Nephron (organoid): ENCODE results near the gene TRIM42.

Experiments used
- H3K27ac Mint-ChIP-seq, 3 experiments: 2 replicates each; pipeline ENCODE4 v1.8.0; 2020; ENCODE audit warnings: mixed read lengths in 3 of 3, mild to moderate bottlenecking in 2 of 3, moderate library complexity in 1 of 3
- H3K27me3 Mint-ChIP-seq: 2 replicates; pipeline ENCODE4 v1.8.0; 2021; ENCODE audit warnings: low read depth, mild to moderate bottlenecking, moderate library complexity, mixed read lengths
- H3K36me3 Mint-ChIP-seq: 2 replicates; pipeline ENCODE4 v1.8.0; 2020; ENCODE audit warnings: low read depth, mixed read lengths
- H3K4me1 Mint-ChIP-seq: 2 replicates; pipeline ENCODE4 v1.8.0; 2020; ENCODE audit warnings: mixed read lengths
- H3K4me3 Mint-ChIP-seq, 3 experiments: 2 replicates each; pipeline ENCODE4 v1.8.0; 2020; ENCODE audit warnings: mild to moderate bottlenecking in 3 of 3, mixed read lengths in 3 of 3, moderate library complexity in 2 of 3
- H3K9me3 Mint-ChIP-seq: 2 replicates; pipeline ENCODE4 v1.8.0; 2020; ENCODE audit warnings: mixed read lengths
- TF ChIP-seq, protein P1 (sequence below), 3 experiments: fragments of 200-600 bp; sonication (generic); IDR thresholded peaks; one replicate each; pipeline ENCODE4 v1.5.0; 2021; ENCODE audit warnings: antibody characterized with exemption in 3 of 3; ENCODE audit not compliant: unreplicated experiment in 3 of 3

The TRIM42 gene

GRCh38 chr3:140712301-140712700, 34.4 kb downstream of the TRIM42 start:
- H3K27me3 Mint-ChIP-seq = peaks cover 4% of the 10 kb centered on the region

GRCh38 chr3:140715035-140715434, 37.2 kb downstream of the TRIM42 start:
- Mint-ChIP-seq H3K9me3 (no peaks in the 10 kb centered on the region), H3K36me3 (no peaks in the 10 kb centered on the region), H3K4me1 (peaks cover 3% of the 10 kb centered on the region), H3K27ac (no peak overlapping the region), H3K4me3 (no peak overlapping the region), H3K27me3 (no peaks in the 10 kb centered on the region)
- TF ChIP-seq, protein P1, sequence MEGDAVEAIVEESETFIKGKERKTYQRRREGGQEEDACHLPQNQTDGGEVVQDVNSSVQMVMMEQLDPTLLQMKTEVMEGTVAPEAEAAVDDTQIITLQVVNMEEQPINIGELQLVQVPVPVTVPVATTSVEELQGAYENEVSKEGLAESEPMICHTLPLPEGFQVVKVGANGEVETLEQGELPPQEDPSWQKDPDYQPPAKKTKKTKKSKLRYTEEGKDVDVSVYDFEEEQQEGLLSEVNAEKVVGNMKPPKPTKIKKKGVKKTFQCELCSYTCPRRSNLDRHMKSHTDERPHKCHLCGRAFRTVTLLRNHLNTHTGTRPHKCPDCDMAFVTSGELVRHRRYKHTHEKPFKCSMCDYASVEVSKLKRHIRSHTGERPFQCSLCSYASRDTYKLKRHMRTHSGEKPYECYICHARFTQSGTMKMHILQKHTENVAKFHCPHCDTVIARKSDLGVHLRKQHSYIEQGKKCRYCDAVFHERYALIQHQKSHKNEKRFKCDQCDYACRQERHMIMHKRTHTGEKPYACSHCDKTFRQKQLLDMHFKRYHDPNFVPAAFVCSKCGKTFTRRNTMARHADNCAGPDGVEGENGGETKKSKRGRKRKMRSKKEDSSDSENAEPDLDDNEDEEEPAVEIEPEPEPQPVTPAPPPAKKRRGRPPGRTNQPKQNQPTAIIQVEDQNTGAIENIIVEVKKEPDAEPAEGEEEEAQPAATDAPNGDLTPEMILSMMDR (IDR thresholded peaks at IDR 0.05; ENCODE audit: unreplicated experiment in 3 of 3) = no peak

More at GRCh38 chr3:140712301-140712700, 34.4 kb downstream of the TRIM42 start:
- Mint-ChIP-seq H3K4me1 (no peaks in the 10 kb centered on the region), H3K36me3 (no peaks in the 10 kb centered on the region), H3K9me3 (no peaks in the 10 kb centered on the region), H3K4me3 (no peak overlapping the region), H3K27ac (no peak overlapping the region)
- TF ChIP-seq, protein P1 (IDR thresholded peaks at IDR 0.05; ENCODE audit: unreplicated experiment in 3 of 3) = no peak

- peaks cover 7% of the 10 kb centered on the region for H3K4me1 Mint-ChIP-seq
- no peak overlapping the region for H3K4me3 Mint-ChIP-seq
- no peaks in the 10 kb centered on the region for H3K36me3 Mint-ChIP-seq
- H3K9me3 Mint-ChIP-seq = no peaks in the 10 kb centered on the region
- no peaks in the 10 kb centered on the region for H3K27me3 Mint-ChIP-seq
- H3K27ac Mint-ChIP-seq = no peak overlapping the region
- TF ChIP-seq, protein P1 (IDR thresholded peaks at IDR 0.05; ENCODE audit: unreplicated experiment in 3 of 3) = no peak
Measured at GRCh38 chr3:140717921-140718320, 40.1 kb downstream of the TRIM42 start.

- Mint-ChIP-seq H3K9me3 (no peaks in the 10 kb centered on the region), H3K27ac (no peak overlapping the region), H3K36me3 (no peaks in the 10 kb centered on the region), H3K27me3 (no peaks in the 10 kb centered on the region), H3K4me1 (peaks cover 7% of the 10 kb centered on the region), H3K4me3 (no peak overlapping the region)
- TF ChIP-seq, protein P1 (IDR thresholded peaks at IDR 0.05; ENCODE audit: unreplicated experiment in 3 of 3) = no peak
Measured at GRCh38 chr3:140719841-140720614, 42.2 kb downstream of the TRIM42 start.

- H3K36me3 Mint-ChIP-seq = no peaks in the 10 kb centered on the region
- no peak overlapping the region for H3K27ac Mint-ChIP-seq
- H3K4me1 Mint-ChIP-seq = peaks cover 7% of the 10 kb centered on the region
- H3K27me3 Mint-ChIP-seq = peaks cover 14% of the 10 kb centered on the region
- TF ChIP-seq, protein P1 (IDR thresholded peaks at IDR 0.05; ENCODE audit: unreplicated experiment in 3 of 3) = no peak
- no peaks in the 10 kb centered on the region for H3K9me3 Mint-ChIP-seq
- H3K4me3 Mint-ChIP-seq = no peak overlapping the region
Measured at GRCh38 chr3:140723576-140723975, 45.7 kb downstream of the TRIM42 start.
